HUES64 (cell line): ENCODE results near the gene OR2A5.

Source experiments
- H3K27ac ChIP-seq: 2 replicates; pipeline ENCODE4 v1.7.0; 2013; ENCODE audit warnings: low read depth, low read length, inconsistent platforms
- H3K27me3 ChIP-seq: 2 replicates; pipeline ENCODE4 v1.6.1; 2013; ENCODE audit warnings: mild to moderate bottlenecking, low read length; ENCODE audit not compliant: insufficient read depth
- H3K36me3 ChIP-seq: 2 replicates; pipeline ENCODE4 v1.6.1; 2013; ENCODE audit warnings: mild to moderate bottlenecking, low read length; ENCODE audit not compliant: insufficient read depth
- H3K4me1 ChIP-seq: 2 replicates; pipeline ENCODE4 v1.6.1; 2013; ENCODE audit warnings: mild to moderate bottlenecking, low read length, moderate library complexity; ENCODE audit not compliant: insufficient read depth
- H3K4me3 ChIP-seq: 2 replicates; pipeline ENCODE4 v1.5.1; 2013; ENCODE audit warnings: mild to moderate bottlenecking, low read length, moderate library complexity
- H3K9ac ChIP-seq: 2 replicates; pipeline ENCODE4 v1.6.1; 2013; ENCODE audit warnings: mild to moderate bottlenecking, low read depth, low read length
- H3K9me3 ChIP-seq: 2 replicates; pipeline ENCODE4 v1.6.1; 2013; ENCODE audit warnings: low read depth, low read length; ENCODE audit not compliant: insufficient read depth
- WGBS: fragments of 150-250, 120-280 bp; methylation state at CpG from one replicate; pipeline ENCODE4 v1.1.7; 2013; ENCODE audit warnings: missing lambda C conversion rate; 5-methylcytosine and 5-hydroxymethylcytosine counted together

OR2A5 gene

GRCh38 chr7:144085978-144086377, 37.2 kb downstream of the OR2A5 start, which contains the start of gene OR2A12:
TSS of gene OR2A12 (plus strand) at chr7:144086278. CDS start at chr7:144095108, 8,830 bp downstream.
- Histone ChIP-seq H3K36me3 (no peaks in the 10 kb centered on the region), H3K9me3 (peaks cover 4% of the 10 kb centered on the region; the same call in 1 of the 2 replicates), H3K4me3 (no peak within 1 kb of the TSS), H3K9ac (no peak within 1 kb of the TSS), H3K27me3 (no peaks in the 10 kb centered on the region), H3K27ac (no peak within 1 kb of the TSS), H3K4me1 (no peaks in the 10 kb centered on the region)
- 93% methylated on average over 2 of the region's 2 CpGs for WGBS

- Histone ChIP-seq H3K27ac (no peak overlapping the region), H3K4me3 (no peak overlapping the region), H3K27me3 (no peaks in the 10 kb centered on the region), H3K4me1 (no peaks in the 10 kb centered on the region), H3K9ac (no peak overlapping the region), H3K36me3 (no peaks in the 10 kb centered on the region), H3K9me3 (peaks cover 4% of the 10 kb centered on the region; the same call in 1 of the 2 replicates)
- 80% methylated on average over 4 of the region's 4 CpGs for WGBS
Measured at GRCh38 chr7:144086730-144087129, 38.0 kb downstream of the OR2A5 start.

GRCh38 chr7:144087230-144087629, 38.5 kb downstream of the OR2A5 start:
- Histone ChIP-seq H3K9ac (no peak overlapping the region), H3K4me1 (no peaks in the 10 kb centered on the region), H3K36me3 (no peaks in the 10 kb centered on the region), H3K4me3 (no peak overlapping the region), H3K9me3 (peaks cover 4% of the 10 kb centered on the region; the same call in 1 of the 2 replicates), H3K27me3 (no peaks in the 10 kb centered on the region), H3K27ac (no peak overlapping the region)
- 100% methylated on average over 1 of the region's 1 CpG for WGBS

GRCh38 chr7:144090667-144091066, 41.9 kb downstream of the OR2A5 start:
- no peaks in the 10 kb centered on the region for H3K36me3 ChIP-seq
- H3K9me3 ChIP-seq, result peaks cover 4% of the 10 kb centered on the region; the same call in 1 of the 2 replicates
- H3K27ac ChIP-seq, result no peak overlapping the region
- no peaks in the 10 kb centered on the region for H3K27me3 ChIP-seq
- H3K4me1 ChIP-seq, result no peaks in the 10 kb centered on the region
- H3K4me3 ChIP-seq, result no peak overlapping the region
- no peak overlapping the region for H3K9ac ChIP-seq
- 82% methylated on average over 2 of the region's 3 CpGs for WGBS

GRCh38 chr7:144098776-144099175, 50.0 kb downstream of the OR2A5 start:
- no peak overlapping the region for H3K9ac ChIP-seq
- H3K4me3 ChIP-seq, result no peak overlapping the region
- H3K27me3 ChIP-seq, result no peaks in the 10 kb centered on the region
- H3K4me1 ChIP-seq, result no peaks in the 10 kb centered on the region
- no peak overlapping the region for H3K27ac ChIP-seq
- H3K36me3 ChIP-seq, result no peaks in the 10 kb centered on the region
- H3K9me3 ChIP-seq, result no peaks in the 10 kb centered on the region

GRCh38 chr7:144100607-144101006, 51.9 kb downstream of the OR2A5 start:
- H3K27me3 ChIP-seq, result no peaks in the 10 kb centered on the region
- H3K9ac ChIP-seq, result no peak overlapping the region
- no peaks in the 10 kb centered on the region for H3K36me3 ChIP-seq
- H3K4me3 ChIP-seq, result no peak overlapping the region
- no peaks in the 10 kb centered on the region for H3K9me3 ChIP-seq
- 89% methylated on average over 2 of the region's 3 CpGs for WGBS
- H3K27ac ChIP-seq, result no peak overlapping the region
- H3K4me1 ChIP-seq, result no peaks in the 10 kb centered on the region

GRCh38 chr7:144102041-144102440, 53.3 kb downstream of the OR2A5 start:
- Histone ChIP-seq H3K4me1 (no peaks in the 10 kb centered on the region), H3K9me3 (no peaks in the 10 kb centered on the region), H3K27me3 (no peaks in the 10 kb centered on the region), H3K27ac (no peak overlapping the region), H3K9ac (no peak overlapping the region), H3K4me3 (no peak overlapping the region), H3K36me3 (no peaks in the 10 kb centered on the region)

- no peak overlapping the region for H3K9ac ChIP-seq
- no peak overlapping the region for H3K4me3 ChIP-seq
- H3K9me3 ChIP-seq, result no peaks in the 10 kb centered on the region
Measured at GRCh38 chr7:144105211-144105610, 56.5 kb downstream of the OR2A5 start.

More at GRCh38 chr7:144105211-144105610, 56.5 kb downstream of the OR2A5 start:
- Histone ChIP-seq H3K36me3 (no peaks in the 10 kb centered on the region), H3K4me1 (no peaks in the 10 kb centered on the region), H3K27me3 (no peaks in the 10 kb centered on the region), H3K27ac (no peak overlapping the region)
